Measurements from ENCODE around the gene A3GALT2. TPM values are rescaled to one million over a fixed set of nuclear protein-coding genes. Genes with fewer than 3 reads are reported as not detected.
"Not testable (repeated sequence)": the region's sequence is repeated elsewhere in the genome, so short reads cannot be mapped to it uniquely, and the experiment has no call there.

Gene A3GALT2
- total and polyA plus RNA-seq, 9 of the 15 experiments (the other 6 are each of a cell fraction or from before 2014, with no cell fraction given) = not detected

DNA sequence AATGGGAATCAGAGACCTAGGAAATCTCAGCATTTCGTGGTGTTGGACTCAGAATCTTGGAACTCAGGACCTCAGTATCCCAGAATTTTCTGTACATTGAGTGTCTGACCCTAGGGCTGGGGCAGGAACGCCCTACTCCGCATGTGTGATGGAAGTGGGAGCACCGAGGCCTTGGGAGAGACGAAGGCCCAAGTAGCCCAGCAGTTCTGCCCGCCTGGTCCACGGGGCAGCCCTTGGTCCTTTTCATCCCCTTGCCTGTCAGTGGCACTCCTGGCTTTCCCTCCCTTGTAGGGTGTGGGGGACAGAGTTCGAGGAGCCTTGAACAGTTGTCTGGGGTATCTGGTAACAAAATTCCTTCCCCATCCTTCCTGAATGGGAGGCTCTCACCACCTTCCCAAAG, 10.2 kb downstream of the A3GALT2 start (continued):
- TF ChIP-seq NR4A1 (CRISPR knock-in tag; IDR thresholded peaks at IDR 0.05) (no peak), NR4A1 (tag; IDR thresholded peaks at IDR 0.05) (no peak)

DNA sequence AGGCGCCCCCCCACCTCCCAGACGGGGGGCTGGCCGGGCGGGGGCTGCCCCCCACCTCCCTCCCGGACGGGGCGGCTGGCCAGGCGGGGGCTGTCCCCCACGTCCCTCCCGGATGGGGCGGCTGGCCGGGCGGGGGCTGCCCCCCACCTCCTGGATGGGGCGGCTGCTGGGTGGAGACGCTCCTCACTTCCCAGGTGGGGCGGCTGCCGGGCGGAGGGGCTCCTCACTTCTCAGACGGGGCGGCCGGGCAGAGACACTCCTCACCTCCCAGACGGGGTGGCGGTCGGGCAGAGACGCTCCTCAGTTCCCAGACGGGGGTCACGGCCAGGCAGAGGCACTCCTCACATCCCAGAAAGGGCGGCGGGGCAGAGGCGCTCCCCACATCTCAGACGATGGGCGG, 11.5 kb downstream of the A3GALT2 start:
- in situ Hi-C loops (cut with MboI); H3K9ac ChIP-seq (ENCODE audit: insufficient read depth in 1 of 2, low read depth in 2 of 2, low read length in 2 of 2); H3K4me2 ChIP-seq (ENCODE audit: insufficient read depth, low read length); DNase-seq (ENCODE audit: extremely low read depth in 1 of 4, low spot score in 3 of 4); H4K20me1 ChIP-seq (replicated peaks; ENCODE audit: control insufficient read depth, insufficient read depth, low read length); POLR2A ChIA-PET; H2AFZ ChIP-seq (ENCODE audit: low read depth, low read length); H3K79me2 ChIP-seq (ENCODE audit: control insufficient read depth, insufficient read depth, low read length); H3K36me3 ChIP-seq (ENCODE audit: control insufficient read depth, insufficient read depth, low read length); ATAC-seq; FAIRE-seq; intact Hi-C loops (cut with micrococcal nuclease); H3K4me3 ChIP-seq; H3K9me1 ChIP-seq (ENCODE audit: control insufficient read depth, insufficient read depth, low read length); BruUV-seq (replicated peaks); H3K27ac ChIP-seq (ENCODE audit: extremely low read depth, low read depth, low read length); H3K9me3 ChIP-seq (replicated peaks; ENCODE audit: control insufficient read depth, insufficient read depth, low read depth, low read length): not testable (repeated sequence)
- CTCF ChIA-PET (ENCODE audit: low intra/inter-chr PET ratio) = interaction anchor here (0.5 kb wide), 1 partner anchor 171 kb away, joined by 3 read pairs; no protein-coding TSS in a partner anchor
- H3K4me1 ChIP-seq (replicated peaks in 1 of 2; ENCODE audit: control insufficient read depth in 2 of 2, insufficient read depth in 2 of 2, low read length in 2 of 2) = peaks cover 0 to 11% of the 10 kb centered on the region in 2 experiments; a peak in 1 of 5 replicates
- 26% methylated on average over 11 of the region's 32 CpGs for WGBS (ENCODE audit: insufficient coverage, low coverage, missing lambda C conversion rate)
- peaks cover 27 to 52% of the 10 kb centered on the region in 2 experiments for H3K27me3 ChIP-seq (ENCODE audit: control insufficient read depth in 2 of 2, insufficient read depth in 2 of 2, low read length in 2 of 2)

GRCh38 chr1:33307494-33307864, 13.4 kb downstream of the A3GALT2 start:
- FAIRE-seq (no peak), DNase-seq (ENCODE audit: extremely low read depth in 1 of 4, low spot score in 3 of 4) (no peak), ATAC-seq (no peak)
- Histone ChIP-seq H3K36me3 (ENCODE audit: control insufficient read depth, insufficient read depth, low read length) (no peaks in the 10 kb centered on the region), H3K79me2 (ENCODE audit: control insufficient read depth, insufficient read depth, low read length) (no peaks in the 10 kb centered on the region), H3K9me3 (replicated peaks; ENCODE audit: control insufficient read depth, insufficient read depth, low read depth, low read length) (no peaks in the 10 kb centered on the region), H3K4me3 (no peak overlapping the region), H3K4me2 (ENCODE audit: insufficient read depth, low read length) (no peak overlapping the region), H4K20me1 (replicated peaks; ENCODE audit: control insufficient read depth, insufficient read depth, low read length) (no peaks in the 10 kb centered on the region), H2AFZ (ENCODE audit: low read depth, low read length) (no peak overlapping the region), H3K4me1 (replicated peaks in 1 of 2; ENCODE audit: control insufficient read depth in 2 of 2, insufficient read depth in 2 of 2, low read length in 2 of 2) (peaks cover 0 to 11% of the 10 kb centered on the region in 2 experiments; a peak in 1 of 5 replicates), H3K9me1 (ENCODE audit: control insufficient read depth, insufficient read depth, low read length) (no peaks in the 10 kb centered on the region), H3K9ac (ENCODE audit: insufficient read depth in 1 of 2, low read depth in 2 of 2, low read length in 2 of 2) (no peak overlapping the region), H3K27ac (ENCODE audit: extremely low read depth, low read depth, low read length) (no peak overlapping the region), H3K27me3 (ENCODE audit: control insufficient read depth in 2 of 2, insufficient read depth in 2 of 2, low read length in 2 of 2) (peaks cover 20 to 52% of the 10 kb centered on the region in 2 experiments)
- no TSS peak for BruUV-seq (replicated peaks)
- ChIA-PET CTCF (ENCODE audit: low intra/inter-chr PET ratio) (no interaction called here), POLR2A (no interaction called here)
- 0% methylated on average over 1 of the region's 5 CpGs for WGBS (ENCODE audit: insufficient coverage, low coverage, missing lambda C conversion rate)
- intact Hi-C loops (cut with micrococcal nuclease) = no loop called here
- in situ Hi-C loops (cut with MboI) = no loop called here
- TF ChIP-seq ZFP1 (CRISPR knock-in tag; IDR thresholded peaks at IDR 0.05) (no peak), CBX2 (IDR thresholded peaks at IDR 0.05; ENCODE audit: insufficient read depth, low read length, poor library complexity, severe bottlenecking) (no peak), SAFB2 (IDR thresholded peaks at IDR 0.05; ENCODE audit: borderline replicate concordance, low read depth, low read length, severe bottlenecking) (no peak), U2AF2 (optimal IDR thresholded peaks at IDR 0.05; ENCODE audit: low read depth, low read length) (no peak), AFF1 (IDR thresholded peaks at IDR 0.05; ENCODE audit: low read depth in 1 of 2, partially characterized antibody in 2 of 2) (no peak), DIDO1 (tag; IDR thresholded peaks at IDR 0.05; ENCODE audit: low read depth) (no peak), DACH1 (IDR thresholded peaks at IDR 0.05; ENCODE audit: partially characterized antibody) (no peak), ZNF133 (CRISPR knock-in tag; IDR thresholded peaks at IDR 0.05) (no peak)
